ENCODE measurements around the gene USF3.
A peak's percentile ranks its signal among the peaks of the same experiment; 100 is the strongest.
"Not testable (repeated sequence)": the region's sequence is repeated elsewhere in the genome, so short reads cannot be mapped to it uniquely, and the experiment has no call there.

Gene USF3

DNA sequence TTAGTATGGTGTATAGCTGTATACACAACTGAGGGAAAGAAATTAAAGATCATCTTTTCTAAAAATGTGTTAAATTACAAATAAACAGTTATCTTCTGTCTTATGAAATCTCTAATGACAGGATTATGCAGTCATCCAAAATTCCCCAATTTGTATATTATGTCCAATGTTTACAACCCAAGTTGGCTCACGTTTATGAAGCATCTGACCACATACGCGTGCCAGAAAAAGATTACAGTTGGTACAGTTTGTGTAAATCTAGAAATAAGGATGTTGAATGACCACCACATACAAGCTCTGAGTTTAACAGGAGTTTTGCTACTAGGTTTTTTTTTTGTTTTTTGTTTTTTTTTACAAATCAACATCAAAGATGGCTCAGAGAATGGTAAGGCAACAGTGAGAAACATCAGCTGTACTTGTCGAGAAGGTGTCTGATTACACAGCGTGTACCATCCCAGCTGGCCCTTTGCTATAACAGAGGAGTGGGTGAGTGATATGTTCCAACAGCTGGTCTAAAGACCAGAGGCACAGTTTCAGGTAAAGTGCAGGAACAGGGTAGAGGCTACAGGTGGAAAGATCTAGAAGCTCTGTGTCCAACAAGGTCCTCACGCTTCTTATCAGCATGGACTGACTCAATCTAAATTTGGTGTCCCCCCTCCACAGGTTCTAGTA lies 47.1 kb downstream of the USF3 start:
- DNase-seq (ENCODE audit: low spot score in 2 of 2): no peak
- Mint-ChIP-seq H3K36me3 (peaks cover 6% of the 10 kb centered on the region), H3K27ac (no peak overlapping the region), H3K4me1 (no peaks in the 10 kb centered on the region), H3K4me3 (no peak overlapping the region), H3K9me3 (peaks cover 17% of the 10 kb centered on the region)
- ATAC-seq: no peak

DNA sequence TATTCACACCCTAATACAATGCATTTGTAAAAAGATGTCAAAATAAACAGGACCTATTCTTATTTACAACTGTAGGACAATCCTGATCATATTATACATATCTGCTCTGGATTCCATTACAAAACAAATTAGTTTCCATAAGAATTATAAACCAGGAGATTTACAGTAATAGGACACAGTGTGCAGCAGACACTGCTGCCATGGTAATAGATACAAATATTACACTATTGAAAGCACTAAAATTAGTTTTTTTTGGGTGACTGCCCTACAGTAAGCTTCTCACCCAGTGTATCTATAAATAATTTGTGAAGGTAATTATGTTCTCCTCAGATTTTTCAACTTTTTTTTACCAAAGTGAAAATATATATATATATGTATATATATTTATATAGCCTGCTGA lies 47.9 kb downstream of the USF3 start:
- no peak for ATAC-seq
- H3K9me3 Mint-ChIP-seq: peaks cover 22% of the 10 kb centered on the region
- H3K4me3 Mint-ChIP-seq: no peak overlapping the region
- no peak overlapping the region for H3K27ac Mint-ChIP-seq
- no peaks in the 10 kb centered on the region for H3K4me1 Mint-ChIP-seq
- DNase-seq (ENCODE audit: low spot score in 2 of 2): no peak
- H3K36me3 Mint-ChIP-seq: peaks cover 6% of the 10 kb centered on the region

DNA sequence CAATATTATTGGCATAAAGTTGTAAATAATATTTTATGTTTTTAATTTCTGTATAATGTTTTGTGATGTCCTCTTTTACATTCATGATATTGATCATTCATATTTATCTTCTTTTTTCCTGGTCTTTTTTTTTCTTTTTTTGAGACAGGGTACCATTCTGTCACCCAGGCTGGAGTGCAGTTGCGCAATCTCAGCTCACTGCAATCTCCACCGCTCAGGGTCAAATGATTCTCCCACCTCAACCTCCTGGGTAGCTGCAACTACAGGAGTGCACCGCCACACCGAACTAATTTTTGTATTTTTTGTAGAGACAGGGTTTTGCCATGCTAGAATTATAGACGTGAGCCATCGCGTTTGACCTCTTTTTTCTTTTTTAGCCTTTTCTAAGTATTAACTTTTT lies 52.9 kb downstream of the USF3 start:
- H3K27ac Mint-ChIP-seq: no peak overlapping the region
- no peaks in the 10 kb centered on the region for H3K4me1 Mint-ChIP-seq
- no peaks in the 10 kb centered on the region for H3K36me3 Mint-ChIP-seq
- H3K9me3 Mint-ChIP-seq: peaks cover 22% of the 10 kb centered on the region
- DNase-seq (ENCODE audit: low spot score in 2 of 2): no peak
- H3K4me3 Mint-ChIP-seq: no peak overlapping the region
- ATAC-seq: no peak

DNA sequence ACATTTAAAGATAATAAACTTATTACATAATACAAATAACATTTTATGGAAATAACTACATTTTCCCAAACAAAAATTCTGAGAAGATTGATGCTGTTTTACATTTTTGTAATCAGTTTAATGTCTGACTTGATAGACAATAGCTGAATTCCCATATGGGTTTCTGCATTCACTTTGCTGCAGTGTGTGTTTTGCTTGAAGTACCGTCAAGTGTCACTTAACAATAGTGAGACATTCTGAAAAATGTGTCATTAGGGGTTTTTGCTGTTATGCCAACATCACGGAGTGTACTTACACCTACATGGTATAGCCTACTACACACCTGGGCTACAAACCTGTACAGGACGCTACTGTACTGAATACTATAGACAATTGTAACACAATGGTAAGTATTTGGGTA lies 57.5 kb downstream of the USF3 start:
- no peaks in the 10 kb centered on the region for H3K36me3 Mint-ChIP-seq
- no peak overlapping the region for H3K4me3 Mint-ChIP-seq
- no peak for ATAC-seq
- DNase-seq (ENCODE audit: low spot score in 2 of 2): no peak
- H3K9me3 Mint-ChIP-seq: peaks cover 2% of the 10 kb centered on the region
- no peak overlapping the region for H3K27ac Mint-ChIP-seq
- H3K4me1 Mint-ChIP-seq: no peaks in the 10 kb centered on the region

DNA sequence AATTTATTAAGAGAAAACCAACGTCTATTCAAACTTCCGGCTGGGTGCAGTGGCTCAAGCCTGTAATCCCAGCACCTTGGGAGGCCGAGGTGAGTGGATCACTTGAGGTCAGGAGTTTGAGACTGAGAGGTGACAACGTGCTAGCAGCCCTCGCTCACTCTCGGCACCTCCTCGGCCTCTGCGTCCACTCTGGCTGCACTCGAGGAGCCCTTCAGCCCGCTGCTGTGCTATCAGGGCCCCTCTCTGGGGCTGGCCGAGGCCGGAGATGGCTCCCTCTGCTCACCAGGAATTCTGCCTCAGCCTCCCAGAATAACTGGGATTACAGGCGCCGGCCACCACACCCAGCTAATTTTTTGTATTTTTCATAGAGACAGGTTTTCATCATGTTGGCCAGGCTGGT lies 58.7 kb downstream of the USF3 start:
- Mint-ChIP-seq H3K9me3 (no peaks in the 10 kb centered on the region), H3K4me1 (no peaks in the 10 kb centered on the region), H3K27ac (no peak overlapping the region), H3K36me3 (no peaks in the 10 kb centered on the region), H3K4me3 (no peak overlapping the region)
- no peak for ATAC-seq
- no peak for DNase-seq (ENCODE audit: low spot score in 2 of 2)

DNA sequence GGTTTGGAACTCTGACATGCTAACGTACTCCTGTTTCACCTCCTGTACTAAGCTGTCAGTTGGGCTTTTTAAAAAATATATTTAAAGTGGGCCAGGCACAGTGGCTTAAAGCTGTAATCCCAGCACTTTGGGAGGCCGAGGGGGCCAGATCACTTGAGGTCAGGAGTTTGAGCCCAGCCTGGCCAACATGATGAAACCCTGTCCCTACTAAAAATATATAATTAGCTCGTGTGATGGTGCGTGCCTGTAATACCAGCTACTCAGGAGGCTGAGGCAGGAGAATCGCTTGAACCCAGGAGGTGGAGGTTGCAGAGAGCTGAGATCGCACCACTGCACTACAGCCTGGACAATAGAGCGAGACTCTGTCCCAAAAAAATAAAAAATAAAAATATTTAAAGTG lies 60.4 kb downstream of the USF3 start:
- H3K9me3 Mint-ChIP-seq; H3K36me3 Mint-ChIP-seq; H3K4me3 Mint-ChIP-seq; H3K4me1 Mint-ChIP-seq; DNase-seq (ENCODE audit: low spot score in 2 of 2); ATAC-seq; H3K27ac Mint-ChIP-seq: not testable (repeated sequence)

DNA sequence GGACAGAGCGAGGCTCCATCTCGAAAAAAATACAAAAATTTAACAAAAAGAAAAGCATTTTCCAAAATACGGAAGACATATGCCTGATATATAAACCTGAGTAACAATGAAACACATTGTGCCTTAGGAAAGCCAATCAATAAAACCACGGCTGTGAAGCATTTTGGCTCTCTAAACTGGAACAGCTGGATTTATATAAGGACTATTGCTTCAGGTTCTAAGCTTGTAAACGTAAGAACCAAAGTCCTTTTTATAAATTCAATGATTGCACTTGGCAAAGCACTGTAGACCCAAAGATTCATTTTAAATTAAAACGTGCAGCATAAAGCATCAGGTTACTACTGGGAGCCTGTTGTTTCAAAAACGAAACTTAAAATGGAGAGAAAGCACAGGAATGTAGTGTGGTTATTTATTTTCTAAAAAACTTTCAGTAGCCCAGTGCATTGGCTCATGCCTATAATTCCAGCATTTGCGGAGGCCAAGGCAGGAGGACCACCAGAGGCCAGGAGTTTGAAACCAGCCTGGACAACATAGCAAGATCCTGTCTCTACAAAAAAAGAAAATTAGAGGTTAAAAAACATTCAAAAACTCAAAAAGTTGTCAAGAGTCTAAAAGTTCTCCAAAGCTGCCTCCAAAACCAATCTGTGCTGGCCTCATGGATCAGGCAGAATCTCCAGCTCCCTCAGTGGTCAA lies 61.5 kb downstream of the USF3 start:
- DNase-seq (ENCODE audit: low spot score in 2 of 2) (no peak), ATAC-seq (no peak)
- Mint-ChIP-seq H3K4me1 (no peaks in the 10 kb centered on the region), H3K4me3 (no peak overlapping the region), H3K36me3 (no peaks in the 10 kb centered on the region), H3K9me3 (no peaks in the 10 kb centered on the region), H3K27ac (no peak overlapping the region)

DNA sequence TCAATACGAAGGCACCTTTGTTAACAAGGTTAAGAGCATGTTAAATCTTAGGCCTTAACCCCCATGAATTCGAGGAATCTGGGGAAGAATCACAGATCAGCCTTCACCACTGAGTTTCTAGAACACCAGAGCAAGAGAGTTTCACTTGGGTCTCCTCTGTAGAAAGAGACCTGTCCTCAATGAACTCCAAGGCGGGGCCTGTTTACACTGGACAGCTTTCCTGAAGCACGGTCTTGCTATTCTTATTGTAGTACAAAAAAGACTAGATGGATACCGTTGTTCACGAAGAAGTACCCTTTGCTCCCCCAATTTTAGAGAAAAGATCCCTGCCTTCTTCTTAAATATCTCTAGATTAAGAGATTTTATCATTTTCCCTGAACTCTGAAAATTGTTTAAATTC lies 64.9 kb downstream of the USF3 start:
- H3K36me3 Mint-ChIP-seq: peaks cover 21% of the 10 kb centered on the region
- H3K4me3 Mint-ChIP-seq: no peak overlapping the region
- H3K9me3 Mint-ChIP-seq: no peaks in the 10 kb centered on the region
- ATAC-seq: no peak
- no peak for DNase-seq (ENCODE audit: low spot score in 2 of 2)
- no peaks in the 10 kb centered on the region for H3K4me1 Mint-ChIP-seq
- H3K27ac Mint-ChIP-seq: peak overlapping the region; percentile 78

DNA sequence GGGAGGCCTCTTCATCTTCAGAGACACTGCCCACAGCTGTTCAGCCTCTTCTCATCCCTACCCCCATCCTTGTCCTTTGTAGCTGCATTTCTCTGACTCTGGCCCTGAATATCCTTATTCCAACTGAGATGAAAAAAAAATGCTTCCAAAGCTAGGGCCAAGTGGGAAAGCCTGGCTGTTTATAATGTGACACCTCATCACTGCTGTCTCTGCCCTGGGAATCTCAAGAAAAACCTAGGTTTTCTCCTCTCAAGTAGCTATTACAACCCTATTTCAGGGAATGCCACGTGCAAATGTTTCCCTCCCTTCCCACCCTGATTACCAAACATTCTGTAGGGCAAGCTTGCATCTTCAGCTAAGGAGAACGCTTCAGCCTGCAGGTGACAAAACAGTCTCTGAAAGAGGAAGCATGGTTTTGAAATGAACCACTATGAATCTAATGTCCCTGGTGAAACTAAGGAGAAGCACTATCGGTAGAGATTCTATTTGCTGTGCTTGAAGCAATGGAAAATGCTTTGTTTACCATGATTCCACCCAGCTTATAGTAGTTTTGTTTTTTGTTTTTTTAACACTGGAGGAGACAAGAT lies 65.4 kb downstream of the USF3 start:
- H3K27ac Mint-ChIP-seq: peak overlapping the region; percentile 78
- no peaks in the 10 kb centered on the region for H3K9me3 Mint-ChIP-seq
- ATAC-seq: no peak
- no peaks in the 10 kb centered on the region for H3K4me1 Mint-ChIP-seq
- H3K4me3 Mint-ChIP-seq: no peak overlapping the region
- peaks cover 26% of the 10 kb centered on the region for H3K36me3 Mint-ChIP-seq
- DNase-seq (ENCODE audit: low spot score in 2 of 2): no peak

DNA sequence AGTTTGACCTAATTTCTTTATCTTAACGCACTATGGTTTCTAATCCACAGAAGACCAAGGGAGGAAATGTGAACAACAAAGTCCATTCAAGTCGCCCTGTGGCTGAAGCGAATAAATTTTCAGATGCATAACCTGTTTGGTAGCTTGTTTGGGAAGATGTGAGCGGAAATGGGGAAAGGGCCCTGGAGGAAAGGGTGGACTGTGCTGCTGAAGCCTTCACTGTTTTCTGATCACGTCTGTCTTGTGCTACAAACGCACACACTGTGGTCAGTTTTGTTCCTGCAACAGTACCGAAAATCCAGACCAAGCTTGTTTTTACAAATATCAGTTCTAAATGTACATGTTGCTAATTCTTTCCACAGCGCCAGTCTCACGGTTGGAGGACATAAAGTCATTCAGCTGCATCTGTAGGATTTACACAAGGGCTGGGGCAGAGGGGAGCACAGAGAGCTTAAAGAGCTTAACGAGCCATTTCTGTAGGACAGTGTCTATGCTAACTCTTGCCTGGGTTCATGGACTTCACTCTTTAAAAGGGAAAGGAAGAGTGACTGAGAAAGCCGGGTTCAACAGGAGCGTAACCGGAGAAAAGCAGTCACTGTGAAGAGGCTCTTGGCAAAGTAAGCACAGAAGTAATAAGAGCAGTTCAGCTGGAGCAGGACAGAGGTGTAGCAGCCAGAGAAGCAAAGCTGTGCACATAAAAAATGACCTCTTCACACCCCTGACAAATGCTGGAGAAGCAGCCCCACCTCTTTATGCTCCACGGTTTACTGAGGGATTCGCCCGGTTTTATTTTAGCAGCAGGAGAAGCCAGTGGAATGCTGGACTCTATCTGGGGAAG lies 66.6 kb downstream of the USF3 start:
- no peak overlapping the region for H3K27ac Mint-ChIP-seq
- peaks cover 39% of the 10 kb centered on the region for H3K36me3 Mint-ChIP-seq

DNA sequence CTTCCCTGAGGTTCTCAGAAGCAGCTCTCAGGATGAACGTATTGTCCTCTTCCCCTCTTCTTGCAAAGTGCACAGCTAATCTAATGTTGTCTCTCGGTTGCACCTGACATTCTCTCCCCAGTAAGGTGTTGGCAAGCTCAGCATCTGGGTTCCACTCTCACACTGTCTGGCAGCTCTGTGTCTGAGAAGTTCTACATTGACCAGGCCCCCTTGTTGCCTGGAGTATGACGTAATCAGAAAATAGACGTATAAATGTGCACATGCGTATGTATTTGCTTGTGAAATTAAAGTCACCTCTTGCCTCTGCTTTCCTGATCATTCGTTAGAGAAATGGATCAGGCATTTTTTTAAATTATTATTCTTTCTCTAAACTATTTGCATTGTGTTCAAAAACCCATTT lies 67.7 kb downstream of the USF3 start:
- DNase-seq (ENCODE audit: low spot score in 2 of 2) (no peak), ATAC-seq (no peak)
- H3K27ac Mint-ChIP-seq: peak overlapping the region; percentile 29
- peaks cover 49% of the 10 kb centered on the region for H3K36me3 Mint-ChIP-seq
- no peaks in the 10 kb centered on the region for H3K9me3 Mint-ChIP-seq
- H3K4me1 Mint-ChIP-seq: no peaks in the 10 kb centered on the region
- no peak overlapping the region for H3K4me3 Mint-ChIP-seq

More for the DNA sequence above, 66.6 kb downstream of the USF3 start:
- H3K4me3 Mint-ChIP-seq: no peak overlapping the region
- no peaks in the 10 kb centered on the region for H3K9me3 Mint-ChIP-seq
- H3K4me1 Mint-ChIP-seq: no peaks in the 10 kb centered on the region
- ATAC-seq: no peak
- no peak for DNase-seq (ENCODE audit: low spot score in 2 of 2)

DNA sequence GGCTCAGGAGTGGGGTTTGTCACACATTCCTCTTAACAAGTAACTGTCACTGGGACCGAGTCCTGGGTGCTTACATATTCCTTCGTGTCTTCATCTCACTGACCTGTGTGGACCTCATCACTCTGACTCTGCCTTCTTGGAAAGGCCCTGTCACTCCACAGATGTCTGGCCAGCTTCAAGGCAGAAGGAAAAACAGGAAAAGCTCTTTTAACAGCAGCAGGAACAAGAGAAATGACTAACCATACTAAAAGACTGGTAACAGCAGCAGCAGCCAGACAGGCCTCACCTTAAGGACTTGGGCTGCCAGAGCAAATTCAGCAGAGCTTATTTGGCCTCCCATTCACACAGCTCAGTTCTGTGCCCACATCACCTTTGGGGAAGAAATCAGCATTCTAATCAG lies 68.1 kb downstream of the USF3 start:
- Mint-ChIP-seq H3K27ac (peak overlapping the region; percentile 29), H3K4me1 (no peaks in the 10 kb centered on the region)

DNA sequence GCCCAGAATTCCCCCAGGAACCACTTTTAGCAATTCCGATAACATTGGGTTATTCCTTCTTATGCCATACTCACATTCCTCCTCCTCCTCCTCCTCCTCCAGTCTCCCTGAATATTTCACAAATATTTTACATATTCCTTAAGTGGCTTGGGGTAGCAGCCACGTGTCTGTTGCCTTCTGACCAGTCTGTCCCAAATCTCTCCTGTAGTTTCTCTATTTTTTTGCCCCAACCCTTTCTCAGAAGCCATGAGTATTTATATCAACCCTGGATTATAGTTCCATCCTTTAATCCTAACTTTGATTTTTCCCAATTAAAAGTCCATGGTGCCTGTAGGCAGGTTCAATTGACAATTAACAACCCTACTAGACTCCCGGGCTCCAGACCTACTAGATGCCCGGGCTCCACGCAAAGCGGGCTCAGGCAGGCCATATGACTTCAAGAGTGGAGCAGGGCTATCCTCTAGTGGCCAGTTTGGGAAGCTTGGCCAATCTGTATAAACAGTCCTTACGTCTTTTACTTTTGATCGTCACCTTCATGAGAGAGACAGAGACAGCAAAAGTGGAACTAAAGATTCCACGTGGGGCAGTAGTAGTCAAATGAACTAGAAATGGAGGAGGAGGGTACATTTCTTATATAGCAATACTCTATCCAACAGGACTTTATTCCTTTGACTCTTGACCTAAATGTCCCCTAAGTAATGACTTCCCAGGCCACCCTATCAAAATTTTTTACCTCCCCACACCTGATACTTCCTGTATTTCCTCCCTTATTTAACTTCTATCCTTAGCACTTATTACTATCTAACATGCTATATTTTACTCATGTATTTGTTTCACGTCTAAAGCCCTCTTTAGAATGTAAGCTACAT lies 69.7 kb downstream of the USF3 start:
- DNase-seq (ENCODE audit: low spot score in 2 of 2): no peak

More for the DNA sequence above, 68.1 kb downstream of the USF3 start:
- peaks cover 54% of the 10 kb centered on the region for H3K36me3 Mint-ChIP-seq
- DNase-seq (ENCODE audit: low spot score in 2 of 2) (no peak), ATAC-seq (no peak)
- H3K9me3 Mint-ChIP-seq: no peaks in the 10 kb centered on the region
- H3K4me3 Mint-ChIP-seq: no peak overlapping the region

DNA sequence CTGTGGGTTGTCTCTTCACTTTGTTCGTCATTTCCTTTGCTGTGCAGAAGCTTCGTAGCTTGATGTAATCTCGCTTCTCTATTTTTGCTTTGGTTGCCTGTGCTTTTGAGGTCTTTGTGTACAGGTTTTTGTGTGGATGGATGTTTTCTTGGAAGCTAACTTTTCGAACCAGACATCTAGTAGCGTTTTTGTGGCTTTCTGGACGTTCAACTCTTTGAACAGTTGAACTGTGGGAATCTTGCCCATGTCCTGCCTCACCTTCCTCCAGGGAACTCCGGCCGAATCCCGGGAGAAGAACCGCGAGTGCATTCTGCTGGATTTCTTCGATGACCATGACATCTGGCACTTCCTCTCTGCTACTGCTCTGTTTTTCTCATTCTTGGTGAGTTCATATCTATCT lies 70.6 kb downstream of the USF3 start:
- DNase-seq (ENCODE audit: low spot score in 2 of 2) (no peak), ATAC-seq (no peak)
- H3K36me3 Mint-ChIP-seq: peaks cover 78% of the 10 kb centered on the region
- H3K27ac Mint-ChIP-seq: peak overlapping the region; percentile 4
- no peak overlapping the region for H3K4me3 Mint-ChIP-seq
- no peaks in the 10 kb centered on the region for H3K9me3 Mint-ChIP-seq
- H3K4me1 Mint-ChIP-seq: no peaks in the 10 kb centered on the region

More for the DNA sequence above, 69.7 kb downstream of the USF3 start:
- peak overlapping the region; percentile 4 for H3K27ac Mint-ChIP-seq
- no peak overlapping the region for H3K4me3 Mint-ChIP-seq
- H3K4me1 Mint-ChIP-seq: no peaks in the 10 kb centered on the region
- H3K9me3 Mint-ChIP-seq: no peaks in the 10 kb centered on the region
- peak; percentile 58 for ATAC-seq
- peaks cover 69% of the 10 kb centered on the region for H3K36me3 Mint-ChIP-seq

DNA sequence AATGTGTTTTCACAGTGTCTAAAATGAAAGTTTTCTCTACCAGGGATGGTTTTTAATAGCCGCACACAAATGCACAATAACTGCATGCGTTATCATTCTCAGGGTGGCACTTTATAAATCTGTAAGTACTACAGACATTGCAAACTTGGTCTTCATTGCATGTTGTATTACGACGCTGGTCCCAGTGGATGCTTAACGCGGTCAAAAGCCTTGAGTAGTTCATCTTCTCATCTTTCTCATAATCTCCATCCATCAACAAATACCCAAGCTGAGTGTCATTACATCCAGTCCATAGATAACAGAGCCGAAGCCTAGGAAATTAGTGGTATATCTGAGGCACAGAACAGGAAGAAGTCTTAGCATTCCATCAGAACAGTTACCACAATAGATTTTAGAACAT lies 72.6 kb downstream of the USF3 start:
- H3K27ac Mint-ChIP-seq: no peak overlapping the region
- ATAC-seq (no peak), DNase-seq (ENCODE audit: low spot score in 2 of 2) (no peak)
- no peak overlapping the region for H3K4me3 Mint-ChIP-seq
- peaks cover 89% of the 10 kb centered on the region for H3K36me3 Mint-ChIP-seq
- H3K9me3 Mint-ChIP-seq: no peaks in the 10 kb centered on the region
- H3K4me1 Mint-ChIP-seq: no peaks in the 10 kb centered on the region
